Placental pericyte (primary cell): ENCODE results near the gene GID8. TPM values are rescaled to one million over a fixed set of nuclear protein-coding genes. Genes with fewer than 3 reads are reported as not detected.

Experiments used
- total RNA-seq: library from RNA; depleted of rRNA; stranded (reverse); fragments of >200 nt; gene quantifications from 2 replicates; pipeline ENCODE4 v1.2.3, GENCODE V29; 2012

Gene GID8
- 24.7 and 29.6 TPM in 2 replicates for total RNA-seq

DNA sequence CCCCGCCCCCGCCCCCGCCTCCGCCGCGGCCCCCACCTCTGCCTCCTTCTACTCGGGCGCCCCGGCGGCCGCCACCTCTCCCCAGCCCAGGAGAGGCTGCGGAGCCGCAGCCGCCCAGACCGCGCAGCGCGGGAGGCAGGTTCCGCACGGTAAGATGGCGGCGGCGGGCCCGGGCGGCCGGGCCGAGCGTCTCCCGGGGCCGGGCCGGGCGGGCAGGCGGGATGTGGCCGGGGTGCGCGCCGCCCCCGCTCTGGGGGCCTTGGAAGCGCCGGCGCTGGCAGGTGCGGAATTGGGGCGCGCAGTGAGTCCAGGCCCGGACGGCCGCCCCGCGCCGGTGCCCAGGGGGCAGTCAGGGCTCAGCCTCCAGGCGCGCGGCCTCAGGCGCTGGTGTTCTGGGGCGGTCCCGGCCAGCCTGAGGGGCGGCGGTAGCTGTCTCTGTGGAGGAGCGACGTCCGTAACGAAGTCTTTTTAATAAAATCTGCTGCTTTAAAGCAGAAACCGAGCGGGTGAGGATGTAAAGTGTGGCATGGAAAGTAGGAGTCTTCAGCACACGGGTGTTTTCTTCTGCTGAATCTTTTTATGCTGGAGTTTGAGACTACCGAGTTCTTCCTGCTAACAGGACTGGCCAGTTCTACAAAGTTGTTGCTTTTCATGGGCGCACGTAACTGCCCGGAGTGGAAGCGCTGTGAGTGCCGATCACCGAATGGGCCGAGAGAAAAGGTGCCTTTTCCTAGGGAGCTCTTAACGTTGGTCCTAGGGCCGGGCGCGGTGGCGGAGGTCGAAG lies at the start of gene GID8:
Gene GID8 (plus strand): TSS at position 43 of the 784 bp plus-strand sequence. CDS start 3,356 bp downstream, outside the sequence.

GRCh38 chr20:62926229-62927127 lies 11.5 kb upstream of the GID8 start, which contains the start of gene DIDO1:
TSS of gene DIDO1 (minus strand) at chr20:62926505.

GRCh38 chr20:62952373-62952967 lies 14.5 kb downstream of the GID8 start, which contains the start of gene SLC17A9:
TSS of gene SLC17A9 (plus strand) at chr20:62952709. CDS start at chr20:62952831, 122 bp downstream.

Other genes starting within 250 kb of the GID8 start
- 0.22 and 29.8 TPM in 2 replicates for gene NTSR1, start 229.3 kb upstream of the GID8 start, total RNA-seq
- gene MRGBP, start 141.7 kb upstream of the GID8 start, total RNA-seq = 16.4 and 34.2 TPM in 2 replicates
- gene OGFR, start 133.3 kb upstream of the GID8 start, total RNA-seq = 55.6 and 66.1 TPM in 2 replicates
- 0.43 TPM in 1 of 2 replicates, not detected in the other for gene COL9A3, start 121.1 kb upstream of the GID8 start, total RNA-seq
- gene TCFL5, start 76.3 kb upstream of the GID8 start, total RNA-seq = 8.3 and 17.5 TPM in 2 replicates
- gene DIDO1, start 11.6 kb upstream of the GID8 start, total RNA-seq = 42.7 and 53.8 TPM in 2 replicates
- gene SLC17A9, start 14.6 kb downstream of the GID8 start, total RNA-seq = 24.1 and 40.4 TPM in 2 replicates
- gene BHLHE23, start 68.8 kb downstream of the GID8 start, total RNA-seq = not detected in 2 replicates